Glomerular visceral epithelial cell (primary cell): ENCODE results near the gene ACVR1C.

ENCODE experiments used
- DNase-seq: peaks from one replicate; pipeline ENCODE4 v3.0.0-alpha.2; 2016; ENCODE audit errors: extremely low spot score

ACVR1C gene

DNA sequence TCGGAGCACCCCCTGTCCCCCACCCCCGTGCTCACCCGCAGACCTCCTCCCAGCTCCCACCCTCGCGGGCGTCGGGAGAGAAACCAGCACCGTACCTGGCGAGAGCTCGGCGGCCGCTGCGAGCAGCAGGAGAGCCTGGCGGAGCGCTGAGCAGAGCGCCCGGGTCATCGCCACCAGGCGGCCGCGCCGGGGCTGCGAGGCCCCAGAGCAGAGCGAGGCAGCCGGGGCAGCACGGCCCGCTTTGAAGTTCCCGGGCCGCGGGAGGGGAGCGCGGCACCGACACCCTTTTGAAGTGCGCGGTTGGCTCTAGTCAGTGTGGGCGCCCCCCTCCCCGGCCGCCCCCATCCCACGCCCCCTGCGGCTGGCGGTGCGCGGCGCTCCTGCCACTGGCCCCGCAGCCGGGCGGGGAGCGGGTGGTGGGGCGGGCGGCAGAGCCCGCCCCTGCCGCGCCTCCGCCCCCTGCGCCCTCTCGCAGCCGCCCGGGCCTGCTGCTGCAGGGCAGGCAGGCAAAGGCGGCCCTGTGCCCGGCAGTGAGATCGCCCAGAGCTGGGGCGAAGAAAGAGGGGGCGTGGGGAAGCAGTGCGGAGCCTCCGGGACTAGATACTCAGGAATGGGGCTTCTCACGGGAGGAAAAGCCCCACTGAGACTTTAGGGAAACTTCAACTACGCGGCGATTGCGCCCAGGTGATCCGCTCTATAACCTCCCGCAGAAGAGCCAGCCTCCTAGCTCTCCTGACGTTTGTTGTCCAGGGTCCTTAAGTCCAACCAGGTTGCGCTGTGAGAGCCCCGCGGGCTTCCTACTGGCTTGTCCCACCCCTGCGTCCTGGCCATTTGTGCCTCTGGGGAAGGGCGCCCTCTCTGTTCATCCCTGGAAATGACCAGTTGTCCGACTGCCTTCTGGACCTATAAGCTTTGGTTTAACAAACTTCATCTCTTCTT lies at the start of gene ACVR1C:
Gene ACVR1C, minus strand, starts transcription at position 388 of the 939 bp plus-strand sequence. Its CDS starts 220 bp downstream, at position 168.
- DNase-seq, result peak; percentile 65

DNA sequence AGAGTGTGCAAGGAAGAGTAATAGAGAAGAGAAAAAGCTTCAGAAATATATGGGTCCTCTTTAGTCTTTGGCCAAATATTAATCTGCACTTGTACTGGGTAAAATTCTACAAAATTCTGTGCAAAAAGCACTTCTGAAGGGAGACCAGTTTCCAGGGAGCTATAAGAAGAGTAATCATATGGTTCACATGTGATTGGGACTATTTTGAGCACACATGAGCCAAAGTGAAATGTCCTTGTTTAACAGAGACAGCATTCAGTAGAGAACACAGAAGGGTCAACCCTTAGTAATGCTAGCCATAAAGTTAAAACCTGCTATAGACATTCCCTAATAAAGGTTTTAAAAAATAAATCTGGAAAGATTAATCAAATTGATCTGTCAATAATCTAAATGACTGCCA lies 49.3 kb upstream of the ACVR1C start:
- DNase-seq, result no peak

DNA sequence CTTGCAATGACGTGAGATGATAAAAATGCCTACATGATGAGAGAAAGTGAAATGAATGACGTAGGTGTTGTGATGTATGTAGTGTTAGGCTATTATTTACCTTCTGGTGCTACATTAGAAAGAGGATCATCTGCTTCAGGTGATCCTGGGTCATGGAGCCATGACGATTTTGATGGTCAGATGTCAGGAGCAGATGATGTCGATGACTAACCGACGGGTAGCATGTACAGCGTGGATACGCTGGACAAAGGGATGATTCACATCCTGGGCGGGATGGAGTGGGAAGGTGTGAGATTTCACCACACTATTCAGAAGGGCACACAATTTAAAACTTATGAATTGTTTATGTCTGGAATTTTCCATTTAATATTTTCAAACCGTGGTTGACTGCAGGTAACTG lies 43.5 kb upstream of the ACVR1C start:
- no peak for DNase-seq

DNA sequence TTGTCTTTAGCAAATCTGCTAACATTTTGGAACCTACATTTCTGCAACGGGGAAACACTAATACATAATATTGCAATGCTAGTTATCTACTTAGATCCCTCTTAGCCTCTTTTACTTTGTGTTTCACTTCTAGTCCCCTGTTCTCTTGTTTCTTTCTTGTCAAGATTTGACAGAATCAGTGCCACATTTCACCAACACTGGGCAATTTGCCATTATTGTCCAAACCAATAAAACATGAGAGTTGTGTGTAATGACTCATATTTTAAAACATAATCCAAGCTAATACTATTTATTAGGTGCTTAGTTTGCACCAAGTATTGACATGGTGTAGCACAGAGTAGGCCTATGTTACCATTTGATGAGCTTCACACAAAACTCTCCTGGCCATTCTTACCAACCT lies 33.7 kb upstream of the ACVR1C start:
- DNase-seq, result no peak

DNA sequence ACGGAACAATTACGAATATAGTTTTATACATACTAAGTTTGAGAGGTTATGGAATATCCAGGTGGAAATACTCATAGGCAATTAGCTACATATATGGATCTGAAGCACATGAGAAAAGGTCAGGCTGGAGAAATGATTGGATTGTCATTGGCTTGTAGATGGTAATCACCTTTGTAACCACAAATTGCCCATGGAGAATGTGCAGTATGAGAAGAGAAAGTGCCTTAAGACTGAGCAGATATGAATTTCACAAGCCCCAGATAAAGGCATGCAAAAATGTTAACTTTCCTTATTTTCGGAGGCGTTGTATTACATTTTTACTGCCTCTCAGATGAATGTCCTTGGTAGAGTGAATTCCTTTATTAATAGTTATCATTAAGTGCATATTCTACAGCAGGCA lies 33.1 kb upstream of the ACVR1C start:
- DNase-seq, result no peak

DNA sequence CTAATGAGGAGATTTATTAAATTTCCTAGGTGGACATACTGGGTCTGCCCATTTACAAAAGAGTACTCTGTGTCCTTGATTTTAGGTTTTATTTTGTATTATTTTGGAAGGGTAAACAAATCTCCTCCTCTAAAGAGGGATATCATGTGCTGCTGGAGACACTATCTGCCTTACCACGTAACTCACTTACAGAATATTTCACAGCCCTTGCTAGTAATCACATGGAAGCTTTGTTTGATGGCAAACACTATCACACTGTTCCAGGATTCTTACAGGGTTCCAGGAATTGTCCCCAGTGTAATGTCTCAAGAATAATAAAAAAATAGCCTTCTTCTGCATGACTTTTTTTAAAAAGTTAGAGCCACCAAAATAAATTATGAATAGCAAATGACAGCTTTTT lies 29.2 kb upstream of the ACVR1C start:
- DNase-seq, result no peak

DNA sequence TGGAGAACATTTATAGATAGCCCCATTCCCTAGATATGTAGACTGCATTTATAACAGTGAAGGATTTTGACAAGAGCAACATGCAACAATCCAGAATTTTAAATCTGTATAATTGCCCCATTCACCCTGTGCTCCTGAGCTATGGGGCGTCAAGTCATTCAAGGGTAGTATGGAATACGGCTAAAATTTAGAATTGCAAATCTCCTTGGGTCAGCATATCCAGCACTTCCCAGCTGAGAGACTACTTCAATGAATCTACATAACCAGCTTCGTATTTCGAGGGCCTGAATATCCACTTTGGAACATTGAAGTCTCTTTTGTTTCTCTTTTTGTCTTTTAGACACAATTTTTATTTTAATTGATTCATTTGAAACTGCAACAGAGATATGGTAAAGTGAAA lies 28.4 kb upstream of the ACVR1C start:
- DNase-seq, result no peak

DNA sequence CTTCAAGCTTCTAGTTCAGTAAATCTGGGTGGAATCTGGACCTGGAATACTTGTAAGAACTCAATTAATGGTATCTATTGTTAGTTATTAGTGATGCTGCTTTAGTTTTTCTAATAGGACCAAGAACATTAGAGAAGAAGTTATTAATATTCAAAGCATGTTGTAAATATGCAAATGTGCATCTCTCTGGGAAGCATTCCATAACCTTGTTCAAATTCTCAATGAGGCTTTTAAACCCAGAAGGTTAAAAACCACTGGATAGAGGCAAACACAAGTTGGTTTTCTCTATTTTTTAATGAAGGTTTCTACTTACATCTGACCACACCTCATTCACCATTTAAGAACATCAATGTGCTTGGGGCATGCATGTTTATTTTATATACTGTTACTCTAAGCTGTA lies 16.1 kb upstream of the ACVR1C start:
- no peak for DNase-seq

DNA sequence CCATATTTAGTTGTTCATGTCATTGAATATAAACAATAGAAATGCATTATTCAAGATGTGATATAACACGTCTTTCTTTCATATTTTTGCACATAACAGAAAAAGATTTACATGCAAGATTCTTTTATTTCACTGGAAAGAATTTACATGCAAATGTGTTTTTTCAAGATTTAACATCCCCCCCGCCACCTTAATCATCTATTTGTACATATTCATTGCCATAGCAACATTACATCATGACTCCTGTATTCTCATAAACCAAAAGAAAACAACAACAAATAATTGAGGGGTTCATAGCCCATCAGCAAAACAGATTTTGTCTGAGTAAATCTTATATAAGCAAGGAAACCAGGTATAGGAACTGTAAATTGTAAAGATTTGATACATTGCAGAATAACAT lies 3.2 kb upstream of the ACVR1C start:
- DNase-seq, result no peak

DNA sequence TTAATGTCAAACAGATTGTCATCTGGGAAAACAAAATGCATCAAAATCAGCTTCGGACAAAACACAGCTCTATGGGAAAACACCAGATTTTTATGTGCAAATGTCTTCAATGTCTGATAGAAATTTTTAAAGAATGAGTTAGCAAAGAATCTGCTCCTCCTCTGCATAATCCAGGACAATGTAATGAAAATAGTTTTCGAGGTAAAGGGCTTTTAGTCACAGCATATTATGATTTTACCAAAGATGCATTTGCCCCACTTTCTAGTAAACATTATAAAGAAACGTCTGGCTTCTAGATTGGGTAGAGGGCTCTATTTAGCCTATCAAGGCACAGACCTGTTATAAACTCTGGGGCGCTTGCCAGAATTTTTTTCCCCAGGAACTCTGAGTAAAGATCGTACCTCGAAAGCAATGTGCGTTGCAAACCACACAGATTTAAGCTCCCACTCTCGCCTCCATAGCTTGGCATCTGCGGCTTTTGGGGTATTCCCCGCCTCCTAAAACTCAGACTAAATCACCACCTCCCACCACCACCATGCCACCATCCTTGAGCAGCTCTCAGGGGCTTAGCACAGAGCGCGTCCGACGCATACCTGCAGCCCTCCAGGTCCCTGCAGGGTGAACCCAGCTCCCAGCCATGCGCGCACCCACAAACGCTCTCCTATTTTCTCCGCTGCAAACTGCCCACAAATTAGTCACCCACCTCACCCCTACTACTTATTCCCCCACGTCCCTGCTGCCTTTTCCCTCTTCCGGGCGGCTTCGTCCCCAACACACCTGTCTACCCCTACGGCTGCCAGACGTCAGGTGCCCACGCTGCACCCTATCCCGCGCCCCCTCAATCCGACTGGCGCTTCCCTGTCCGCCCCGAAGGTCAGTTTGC lies 829 bp downstream of the ACVR1C start:
- DNase-seq, result peak; percentile 11

DNA sequence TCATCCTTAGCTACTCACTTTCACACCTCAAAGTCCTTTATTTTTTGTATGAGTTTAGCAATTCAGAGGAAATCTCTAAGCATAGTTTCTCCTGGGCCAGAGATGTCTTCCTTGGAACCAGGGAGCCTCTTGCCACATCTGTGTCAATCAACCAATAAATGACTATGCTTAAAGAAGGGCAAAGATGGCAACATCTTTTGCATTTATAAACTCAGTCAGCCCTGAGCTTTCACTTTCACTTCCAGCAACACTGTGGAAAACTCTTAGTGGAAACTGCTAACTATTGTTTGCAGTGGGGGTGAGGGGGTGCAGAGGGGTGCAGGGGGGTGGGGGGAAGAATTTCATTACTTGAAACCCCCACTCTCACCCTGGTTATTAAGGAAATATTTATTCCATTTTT lies 3.4 kb downstream of the ACVR1C start:
- DNase-seq, result no peak

DNA sequence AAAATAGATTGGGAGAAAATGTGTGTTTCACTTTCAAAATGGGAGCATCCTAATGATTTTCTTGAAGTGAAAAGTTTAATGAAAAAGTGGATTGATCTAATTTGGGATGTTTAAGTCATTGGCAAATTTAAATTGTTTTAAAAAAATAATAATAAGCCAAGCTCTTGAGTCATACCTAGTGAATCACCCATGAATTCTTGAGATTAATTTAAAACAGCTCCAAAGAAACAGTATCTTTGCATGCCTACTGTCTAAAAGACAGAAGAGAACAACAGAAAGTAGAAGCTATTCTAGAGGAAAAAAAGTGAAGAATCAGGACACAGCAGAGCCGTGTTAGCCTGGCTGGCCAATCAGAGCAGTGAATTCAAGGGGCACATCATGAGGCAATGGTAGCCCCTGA lies 7.7 kb downstream of the ACVR1C start:
- no peak for DNase-seq

DNA sequence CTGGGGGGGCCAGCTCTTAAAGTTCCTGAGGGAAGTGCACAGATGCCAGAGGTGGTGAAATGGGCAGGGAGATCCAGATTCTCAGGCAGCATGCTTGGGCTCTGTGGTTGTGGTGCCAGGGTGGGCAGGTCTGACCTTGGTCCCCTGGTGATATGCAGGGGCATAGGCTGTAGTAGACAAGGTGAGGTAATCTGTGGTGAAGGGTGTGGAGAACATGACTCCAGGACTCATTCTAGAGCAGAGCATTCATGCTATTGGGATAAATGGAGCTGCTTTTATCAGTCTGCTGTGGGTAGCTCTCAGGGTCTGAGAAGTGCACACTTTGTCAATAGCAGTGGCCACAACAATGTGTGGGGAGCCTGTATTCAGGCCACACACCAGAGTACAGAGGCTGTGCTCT lies 16.9 kb downstream of the ACVR1C start:
- no peak for DNase-seq

DNA sequence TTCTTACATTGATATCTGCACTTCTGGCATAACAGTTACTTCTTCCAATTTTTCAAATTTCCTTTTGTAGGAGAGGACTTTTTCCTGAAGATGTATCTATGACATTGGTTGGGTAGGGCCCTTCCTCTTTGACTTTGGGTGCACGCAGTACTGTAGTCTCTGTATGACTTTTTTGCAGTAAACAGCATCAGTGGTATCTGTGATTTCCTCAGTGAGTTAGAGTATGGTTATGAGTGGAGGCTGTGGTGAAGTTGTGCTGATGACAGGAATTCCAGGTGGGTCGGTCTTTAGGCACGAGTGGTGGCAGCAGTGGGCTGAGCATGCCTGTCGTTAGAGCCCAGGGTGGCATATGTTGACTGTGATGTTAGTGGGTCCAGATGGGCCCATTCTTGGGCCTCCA lies 17.6 kb downstream of the ACVR1C start:
- DNase-seq, result no peak

DNA sequence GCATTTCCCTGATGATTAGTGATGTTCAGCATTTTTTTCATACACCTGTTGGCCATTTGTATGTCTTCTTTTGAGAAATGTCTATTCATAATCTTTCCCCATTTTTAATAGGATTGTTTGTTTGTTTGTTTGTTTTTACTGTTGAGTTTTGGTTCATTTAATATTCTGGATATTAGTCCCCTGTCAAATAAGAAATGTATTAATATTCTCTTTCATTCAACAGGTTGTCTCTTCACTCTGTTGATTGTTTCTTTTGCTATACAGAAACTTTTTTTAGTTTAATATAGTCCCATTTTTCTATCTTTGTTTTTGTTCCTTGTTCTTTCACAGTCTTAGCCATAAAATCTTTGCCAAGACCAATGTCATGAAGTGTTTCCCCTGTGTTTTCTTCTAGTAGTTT lies 22.1 kb downstream of the ACVR1C start:
- no peak for DNase-seq

DNA sequence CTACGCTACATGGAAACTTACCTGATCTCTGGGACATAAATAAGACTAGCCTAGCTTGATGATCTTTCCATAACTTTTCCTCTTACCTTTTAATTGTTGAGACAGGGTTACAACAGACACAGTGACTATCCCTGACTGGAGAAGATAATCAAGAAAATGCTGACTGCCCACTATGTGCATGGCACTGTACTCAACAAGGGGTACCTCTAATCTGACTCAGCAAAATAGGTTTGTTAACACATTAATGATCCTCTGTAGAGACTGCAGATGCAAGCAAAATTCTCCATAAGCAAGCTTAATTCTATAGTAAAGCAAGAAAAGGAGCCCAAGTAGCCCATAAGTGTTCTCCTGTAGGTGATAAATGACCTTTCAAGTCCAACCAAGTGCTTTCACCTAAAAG lies 25.5 kb downstream of the ACVR1C start:
- DNase-seq, result no peak

DNA sequence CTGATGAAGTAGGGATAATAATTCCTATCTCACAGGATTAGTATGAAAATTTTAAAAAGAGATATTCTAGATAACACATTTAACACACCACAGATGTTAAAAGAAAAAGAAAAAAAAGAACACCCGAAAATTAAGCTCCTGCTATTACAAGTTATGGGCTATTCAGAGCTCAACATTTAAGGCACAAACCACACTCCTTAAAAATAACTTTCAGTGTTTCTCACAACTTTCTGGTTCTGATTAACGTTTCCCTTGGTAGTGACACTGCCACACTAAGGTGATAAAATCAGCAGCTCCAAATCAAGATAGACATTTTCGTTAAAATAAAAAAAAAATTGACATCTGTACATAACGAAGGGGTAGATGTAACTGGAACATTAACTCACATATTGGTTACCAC lies 26.9 kb downstream of the ACVR1C start:
- DNase-seq, result no peak

DNA sequence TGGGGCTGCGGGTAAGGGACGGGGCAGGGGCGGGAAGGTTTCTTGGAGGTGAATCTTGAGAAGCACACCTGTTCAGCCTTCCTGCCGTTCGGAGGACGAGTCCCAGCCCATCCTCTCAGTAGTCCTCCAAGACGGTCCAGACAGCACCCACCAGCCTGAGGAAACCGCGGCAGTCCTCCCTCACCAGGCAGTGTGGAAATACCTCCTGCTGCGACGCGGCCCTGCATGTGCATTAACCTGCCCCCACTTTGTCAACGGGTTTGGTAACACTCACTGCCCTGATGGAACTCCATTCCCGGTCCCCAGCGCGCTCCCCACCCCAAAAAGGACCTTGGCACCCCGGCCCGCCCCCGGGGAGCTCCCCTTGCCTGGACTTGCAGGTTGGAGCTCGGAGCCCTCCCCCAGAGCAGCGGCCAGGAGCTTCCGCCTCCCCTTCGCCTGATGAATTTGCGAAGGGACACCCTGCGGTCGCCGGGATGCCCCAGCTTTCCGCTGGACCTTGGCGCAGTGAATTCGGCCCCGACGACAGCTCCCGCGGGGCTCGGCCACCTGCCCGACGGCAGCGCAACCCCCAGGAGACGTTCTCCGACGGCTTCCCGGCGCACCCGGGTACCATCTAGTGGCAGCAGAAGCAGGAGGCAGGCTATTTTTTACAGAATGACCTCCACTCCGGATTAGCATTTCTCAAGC lies 31.5 kb downstream of the ACVR1C start:
- peak; percentile 7 for DNase-seq

DNA sequence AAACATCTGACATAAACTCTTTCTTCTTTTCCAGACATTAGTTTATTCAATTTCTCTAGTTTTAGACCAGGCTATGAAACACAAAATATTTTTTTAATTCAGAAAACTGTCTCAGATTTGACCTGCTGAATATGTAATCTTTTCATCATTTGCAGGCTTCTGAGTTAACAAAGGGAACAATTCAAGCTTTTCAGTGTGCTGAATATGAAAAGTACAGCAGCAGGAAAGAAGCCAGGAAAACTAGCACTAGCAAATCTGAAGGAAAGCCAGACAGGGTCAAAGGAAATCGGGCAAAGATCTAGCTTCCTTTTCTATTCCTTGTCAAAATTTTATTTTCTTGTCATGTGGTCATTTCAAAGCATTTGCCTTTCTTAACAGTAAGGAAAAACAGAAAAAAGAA lies 35.3 kb downstream of the ACVR1C start:
- no peak for DNase-seq

DNA sequence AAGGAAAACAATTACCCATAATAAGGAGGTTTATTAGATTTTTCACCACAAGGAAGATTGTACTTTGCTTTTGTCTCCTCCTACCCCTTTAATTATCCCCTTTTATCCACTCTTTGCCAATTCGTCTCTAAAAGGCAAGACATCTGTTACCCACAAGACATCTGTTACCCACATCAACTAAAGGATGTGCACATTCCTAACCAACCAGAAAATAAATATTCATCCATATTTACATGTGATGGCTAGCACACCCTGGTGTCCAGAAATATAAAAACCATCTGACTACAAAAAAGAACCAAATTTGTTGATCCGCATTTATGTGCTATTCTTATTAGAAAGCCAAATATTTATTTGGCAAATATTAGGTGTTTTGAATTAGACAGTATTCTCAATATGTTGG lies 35.7 kb downstream of the ACVR1C start:
- DNase-seq, result no peak

DNA sequence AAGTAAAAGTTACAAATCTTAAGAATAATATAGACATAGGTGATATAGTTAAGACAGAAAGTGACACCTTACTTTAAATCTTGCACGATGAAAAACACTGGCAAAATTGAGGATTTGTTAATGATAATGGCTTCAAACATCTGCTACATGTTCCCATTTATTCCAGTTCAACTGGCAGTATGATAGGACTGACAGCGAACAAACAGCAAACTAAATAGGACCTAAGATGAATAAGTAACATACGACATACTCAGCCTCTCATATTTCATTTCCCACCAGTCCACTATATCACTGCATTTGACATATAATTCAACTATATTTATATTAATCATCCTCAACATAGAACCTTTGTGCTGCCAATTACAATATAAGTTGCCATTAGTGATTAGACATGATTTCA lies 36.3 kb downstream of the ACVR1C start:
- no peak for DNase-seq

DNA sequence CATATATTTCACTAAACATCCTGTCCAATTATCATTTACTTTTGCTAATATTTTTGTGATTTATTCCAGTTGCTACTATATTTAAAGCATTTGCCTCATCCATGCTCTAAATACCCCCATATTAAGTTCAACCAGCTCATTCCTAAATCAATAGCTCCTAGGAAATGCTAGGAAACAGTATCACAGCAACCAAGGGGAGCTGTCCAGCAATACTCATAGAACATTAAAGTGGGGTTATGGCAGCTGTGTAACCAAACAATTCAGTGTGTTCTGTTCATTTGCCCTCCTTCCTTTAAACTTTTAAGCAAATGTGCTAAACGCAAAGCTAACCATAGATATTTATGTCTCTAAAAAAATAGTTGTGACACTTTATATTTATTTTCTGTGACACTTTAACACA lies 41.1 kb downstream of the ACVR1C start:
- DNase-seq, result no peak
